Calu3 (cell line): Measurements from ENCODE around the gene WAPL. TPM values are rescaled to one million over a fixed set of nuclear protein-coding genes. Genes with fewer than 3 reads are reported as not detected.

Source experiments
- BruUV-seq: library from RNA; stranded (reverse); fragments of 400-500 nt; replicated peaks from 2 replicates; lab custom pipeline; 2021; lab: Mats Ljungman, UMichigan
- CTCF ChIA-PET: fragments of 300-600 bp; sonication (Branson Sonifier 250); formaldehyde crosslinking; loops from one replicate; lab custom pipeline; 2022; ENCODE audit warnings: antibody characterized with exemption; lab: Charles Lee
- DNase-seq: peaks from one replicate; pipeline ENCODE4 v3.0.0; 2022
- H3K27ac Mint-ChIP-seq: one replicate; pipeline ENCODE4 v1.8.0; 2022; ENCODE audit warnings: mixed read lengths; ENCODE audit not compliant: unreplicated experiment
- H3K27me3 Mint-ChIP-seq: one replicate; pipeline ENCODE4 v1.8.0; 2022; ENCODE audit warnings: mixed read lengths; ENCODE audit not compliant: unreplicated experiment
- H3K36me3 Mint-ChIP-seq: one replicate; pipeline ENCODE4 v1.8.0; 2022; ENCODE audit warnings: mild to moderate bottlenecking, moderate library complexity, mixed read lengths; ENCODE audit not compliant: insufficient read depth, unreplicated experiment
- H3K4me1 Mint-ChIP-seq: one replicate; pipeline ENCODE4 v1.8.0; 2022; ENCODE audit warnings: mild to moderate bottlenecking, low read depth, mixed read lengths; ENCODE audit not compliant: unreplicated experiment
- H3K4me3 Mint-ChIP-seq: one replicate; pipeline ENCODE4 v1.8.0; 2022; ENCODE audit warnings: mild to moderate bottlenecking, low read depth, moderate library complexity, mixed read lengths; ENCODE audit not compliant: unreplicated experiment
- H3K9me3 Mint-ChIP-seq: one replicate; pipeline ENCODE4 v1.8.0; 2022; ENCODE audit warnings: low read depth, mixed read lengths; ENCODE audit not compliant: unreplicated experiment
- intact Hi-C: fragments of 100-400 bp; cut with micrococcal nuclease; formaldehyde crosslinking; loops from one replicate; pipeline ENCODE4 v1.10.0; 2022; ENCODE audit not compliant: unreplicated experiment
- total RNA-seq: library from RNA; stranded (reverse); gene quantifications from 2 replicates; pipeline ENCODE4 v1.2.3, GENCODE V29; 2022
- TF ChIP-seq, protein P1 (sequence below): fragments of 200-600 bp; IDR thresholded peaks from one replicate; pipeline ENCODE4 v1.8.0; 2022; ENCODE audit warnings: antibody characterized with exemption; ENCODE audit not compliant: unreplicated experiment

WAPL gene
- total RNA-seq, 1 experiment from 2014 or later: 27.0 TPM

GRCh38 chr10:86446440-86446839 lies 75.2 kb downstream of the WAPL start:
- CTCF ChIA-PET: no interaction called here
- BruUV-seq: no TSS peak
- H3K36me3 Mint-ChIP-seq: peaks cover 39% of the 10 kb centered on the region
- TF ChIP-seq, protein P1, sequence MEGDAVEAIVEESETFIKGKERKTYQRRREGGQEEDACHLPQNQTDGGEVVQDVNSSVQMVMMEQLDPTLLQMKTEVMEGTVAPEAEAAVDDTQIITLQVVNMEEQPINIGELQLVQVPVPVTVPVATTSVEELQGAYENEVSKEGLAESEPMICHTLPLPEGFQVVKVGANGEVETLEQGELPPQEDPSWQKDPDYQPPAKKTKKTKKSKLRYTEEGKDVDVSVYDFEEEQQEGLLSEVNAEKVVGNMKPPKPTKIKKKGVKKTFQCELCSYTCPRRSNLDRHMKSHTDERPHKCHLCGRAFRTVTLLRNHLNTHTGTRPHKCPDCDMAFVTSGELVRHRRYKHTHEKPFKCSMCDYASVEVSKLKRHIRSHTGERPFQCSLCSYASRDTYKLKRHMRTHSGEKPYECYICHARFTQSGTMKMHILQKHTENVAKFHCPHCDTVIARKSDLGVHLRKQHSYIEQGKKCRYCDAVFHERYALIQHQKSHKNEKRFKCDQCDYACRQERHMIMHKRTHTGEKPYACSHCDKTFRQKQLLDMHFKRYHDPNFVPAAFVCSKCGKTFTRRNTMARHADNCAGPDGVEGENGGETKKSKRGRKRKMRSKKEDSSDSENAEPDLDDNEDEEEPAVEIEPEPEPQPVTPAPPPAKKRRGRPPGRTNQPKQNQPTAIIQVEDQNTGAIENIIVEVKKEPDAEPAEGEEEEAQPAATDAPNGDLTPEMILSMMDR: no peak
- no peak overlapping the region for H3K27ac Mint-ChIP-seq
- peaks cover 3% of the 10 kb centered on the region for H3K4me1 Mint-ChIP-seq
- no peak for DNase-seq
- no peaks in the 10 kb centered on the region for H3K27me3 Mint-ChIP-seq
- no peak overlapping the region for H3K4me3 Mint-ChIP-seq
- H3K9me3 Mint-ChIP-seq: no peaks in the 10 kb centered on the region
- intact Hi-C loops: no loop called here

DNA sequence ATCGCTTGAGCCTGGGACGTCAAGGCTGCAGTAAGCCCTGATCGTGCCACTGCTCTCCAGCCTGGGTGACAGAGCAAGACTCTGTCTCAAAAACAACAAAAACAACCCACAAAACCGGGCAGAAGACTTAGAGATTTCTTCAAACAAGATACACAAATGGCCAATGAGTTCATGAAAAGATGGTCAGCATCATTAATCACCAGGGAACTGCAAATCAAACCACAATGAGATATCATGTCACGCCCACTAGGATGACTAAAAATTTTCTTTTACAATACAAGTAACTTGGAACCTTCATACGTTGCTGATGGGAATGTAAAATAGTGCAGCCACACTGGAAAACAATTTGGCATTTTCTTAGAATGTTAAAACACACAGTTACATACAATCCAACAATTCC lies 77.7 kb downstream of the WAPL start:
- intact Hi-C loops: no loop called here
- no peaks in the 10 kb centered on the region for H3K9me3 Mint-ChIP-seq
- H3K27me3 Mint-ChIP-seq: no peaks in the 10 kb centered on the region
- H3K4me3 Mint-ChIP-seq: no peak overlapping the region
- no peak for DNase-seq
- BruUV-seq: no TSS peak
- TF ChIP-seq, protein P1: no peak
- H3K4me1 Mint-ChIP-seq: peaks cover 25% of the 10 kb centered on the region
- CTCF ChIA-PET: no interaction called here
- no peak overlapping the region for H3K27ac Mint-ChIP-seq
- H3K36me3 Mint-ChIP-seq: peaks cover 52% of the 10 kb centered on the region

DNA sequence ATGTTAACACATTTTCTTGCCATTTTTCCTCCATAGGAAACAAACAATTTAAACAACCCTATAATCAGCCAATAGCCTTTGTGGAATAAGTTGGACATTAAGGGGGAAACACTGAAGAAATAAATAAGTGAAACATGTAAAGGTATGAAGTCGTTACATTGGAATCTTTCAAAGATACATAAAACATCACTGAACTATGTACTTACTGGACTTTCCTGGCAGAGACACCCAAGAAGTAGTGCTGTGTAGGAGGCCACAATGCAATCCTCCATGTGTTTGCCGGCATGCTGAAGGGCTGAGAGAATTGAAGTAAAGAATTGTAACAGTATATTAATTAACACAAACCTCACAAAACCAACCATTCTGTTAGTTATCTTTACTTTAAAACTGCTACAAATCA lies 78.5 kb downstream of the WAPL start:
- intact Hi-C loops: no loop called here
- BruUV-seq: no TSS peak
- no peak overlapping the region for H3K27ac Mint-ChIP-seq
- peaks cover 34% of the 10 kb centered on the region for H3K4me1 Mint-ChIP-seq
- CTCF ChIA-PET: no interaction called here
- no peaks in the 10 kb centered on the region for H3K27me3 Mint-ChIP-seq
- H3K36me3 Mint-ChIP-seq: peaks cover 59% of the 10 kb centered on the region
- DNase-seq: no peak
- TF ChIP-seq, protein P1: no peak
- no peaks in the 10 kb centered on the region for H3K9me3 Mint-ChIP-seq
- H3K4me3 Mint-ChIP-seq: no peak overlapping the region

- Mint-ChIP-seq H3K36me3 (peaks cover 62% of the 10 kb centered on the region), H3K4me1 (peaks cover 34% of the 10 kb centered on the region), H3K27ac (peak overlapping the region; percentile 95), H3K9me3 (no peaks in the 10 kb centered on the region), H3K4me3 (peak overlapping the region; percentile 39), H3K27me3 (no peaks in the 10 kb centered on the region)
- intact Hi-C loops: no loop called here
- TF ChIP-seq, protein P1: no peak
- DNase-seq: no peak
- no TSS peak for BruUV-seq
- CTCF ChIA-PET: interaction anchor here (0.7 kb wide), 2 partner anchors 33 to 480 kb away, joined by 3 read pairs; no protein-coding TSS in a partner anchor
Observed at GRCh38 chr10:86440874-86441843, 80.4 kb downstream of the WAPL start.
